ENCODE results near the gene FXYD4. TPM values are rescaled to one million over a fixed set of nuclear protein-coding genes. Genes with fewer than 3 reads are reported as not detected.

The FXYD4 gene
- total RNA-seq, 2 experiments from 2014 or later, result not detected

GRCh38 chr10:43393606-43394360, 22.3 kb downstream of the FXYD4 start:
- CTCF ChIA-PET, result interaction anchor here (1.1 to 3.7 kb wide), 3 partner anchors 9 to 67 kb away, joined by 3 to 11 read pairs (median 5); partner anchors contain the start of gene HNRNPF
- Mint-ChIP-seq H3K4me3 (peak overlapping the region; percentile 91), H3K36me3 (ENCODE audit: low read depth) (peaks cover 92% of the 10 kb centered on the region), H3K4me1 (peaks cover 73% of the 10 kb centered on the region), H3K27ac (peak overlapping the region; percentile 51), H3K9me3 (no peaks in the 10 kb centered on the region), H3K27me3 (no peaks in the 10 kb centered on the region)
- DNase-seq, result no peak
- POLR2A ChIA-PET, result interaction anchor here (0.7 to 8.1 kb wide), 10 partner anchors 10 to 100 kb away, joined by 3 to 192 read pairs (median 9); partner anchors contain the start of genes HNRNPF and ZNF487

DNA sequence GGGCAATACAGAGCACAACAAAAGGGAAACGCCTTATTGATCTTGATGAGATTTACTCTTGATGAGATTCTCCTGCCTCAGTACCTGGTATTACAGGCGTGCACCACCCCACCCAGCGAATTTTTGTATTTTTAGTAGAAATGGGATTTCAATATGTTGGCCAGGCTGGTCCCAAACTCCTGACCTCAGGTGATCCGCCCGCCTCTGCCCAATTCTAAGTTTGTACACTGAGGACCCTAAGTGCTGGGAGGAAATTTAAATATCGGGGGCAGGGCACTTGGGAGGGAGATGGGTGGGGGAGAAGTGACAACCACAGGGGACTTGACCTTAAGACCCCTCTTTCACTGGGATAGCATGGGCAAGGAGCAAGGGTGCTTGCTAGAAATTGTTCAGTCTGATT, 23.4 kb downstream of the FXYD4 start:
- H3K27ac Mint-ChIP-seq, result peak overlapping the region; percentile 88
- CTCF ChIA-PET, result interaction anchor here (0.6 to 3.7 kb wide), 4 partner anchors 8 to 15 kb away, joined by 3 to 11 read pairs (median 5); partner anchors contain the start of gene HNRNPF
- peak overlapping the region; percentile 91 for H3K4me3 Mint-ChIP-seq
- no peak for DNase-seq
- POLR2A ChIA-PET, result interaction anchor here (1.2 to 8.1 kb wide), 9 partner anchors 9 to 256 kb away, joined by 4 to 192 read pairs (median 37); partner anchors contain the start of genes CSGALNACT2, HNRNPF and ZNF487
- peaks cover 76% of the 10 kb centered on the region for H3K4me1 Mint-ChIP-seq
- no peaks in the 10 kb centered on the region for H3K9me3 Mint-ChIP-seq
- no peaks in the 10 kb centered on the region for H3K27me3 Mint-ChIP-seq
- H3K36me3 Mint-ChIP-seq (ENCODE audit: low read depth), result peaks cover 90% of the 10 kb centered on the region

- H3K4me1 Mint-ChIP-seq, result peaks cover 76% of the 10 kb centered on the region
- no peaks in the 10 kb centered on the region for H3K9me3 Mint-ChIP-seq
- DNase-seq, result peak; percentile 55
- no peaks in the 10 kb centered on the region for H3K27me3 Mint-ChIP-seq
- peak overlapping the region; percentile 88 for H3K27ac Mint-ChIP-seq
- CTCF ChIA-PET, result interaction anchor here (0.8 to 3.7 kb wide), 7 partner anchors 8 to 102 kb away, joined by 3 to 11 read pairs (median 4); partner anchors contain the start of gene HNRNPF
- H3K4me3 Mint-ChIP-seq, result peak overlapping the region; percentile 91
- H3K36me3 Mint-ChIP-seq (ENCODE audit: low read depth), result peaks cover 88% of the 10 kb centered on the region
- POLR2A ChIA-PET, result interaction anchor here (0.7 to 8.1 kb wide), 22 partner anchors 8 to 275 kb away, joined by 3 to 192 read pairs (median 6); partner anchors contain the start of genes CSGALNACT2, HNRNPF, ZNF239 and ZNF487
Measured at GRCh38 chr10:43395571-43396060, 24.2 kb downstream of the FXYD4 start.

GRCh38 chr10:43396061-43396927, 24.9 kb downstream of the FXYD4 start:
- peaks cover 76% of the 10 kb centered on the region for H3K4me1 Mint-ChIP-seq
- H3K9me3 Mint-ChIP-seq, result no peaks in the 10 kb centered on the region
- no peaks in the 10 kb centered on the region for H3K27me3 Mint-ChIP-seq
- peaks cover 88% of the 10 kb centered on the region for H3K36me3 Mint-ChIP-seq (ENCODE audit: low read depth)
- peak overlapping the region; percentile 91 for H3K4me3 Mint-ChIP-seq
- H3K27ac Mint-ChIP-seq, result peak overlapping the region; percentile 88
- CTCF ChIA-PET, result interaction anchor here (0.8 to 3.7 kb wide), 8 partner anchors 7 to 103 kb away, joined by 3 to 11 read pairs (median 4); partner anchors contain the start of gene HNRNPF
- peak; percentile 81 for DNase-seq
- POLR2A ChIA-PET, result interaction anchor here (0.6 to 8.1 kb wide), 27 partner anchors 8 to 276 kb away, joined by 3 to 192 read pairs (median 5); partner anchors contain the start of genes CSGALNACT2, HNRNPF, ZNF239 and ZNF487

GRCh38 chr10:43396928-43397624, 25.6 kb downstream of the FXYD4 start:
- Mint-ChIP-seq H3K27ac (peak overlapping the region; percentile 93), H3K9me3 (no peaks in the 10 kb centered on the region), H3K4me3 (peak overlapping the region; percentile 90), H3K36me3 (ENCODE audit: low read depth) (peaks cover 87% of the 10 kb centered on the region), H3K4me1 (peaks cover 76% of the 10 kb centered on the region), H3K27me3 (no peaks in the 10 kb centered on the region)
- ChIA-PET POLR2A (interaction anchor here (0.6 to 8.1 kb wide), 21 partner anchors 8 to 277 kb away, joined by 3 to 192 read pairs (median 6); partner anchors contain the start of genes CSGALNACT2, HNRNPF, ZNF239 and ZNF487), CTCF (interaction anchor here (1.0 to 3.7 kb wide), 4 partner anchors 11 to 104 kb away, joined by 3 to 11 read pairs (median 7); partner anchors contain the start of gene HNRNPF)
- DNase-seq, result peak; percentile 89

DNA sequence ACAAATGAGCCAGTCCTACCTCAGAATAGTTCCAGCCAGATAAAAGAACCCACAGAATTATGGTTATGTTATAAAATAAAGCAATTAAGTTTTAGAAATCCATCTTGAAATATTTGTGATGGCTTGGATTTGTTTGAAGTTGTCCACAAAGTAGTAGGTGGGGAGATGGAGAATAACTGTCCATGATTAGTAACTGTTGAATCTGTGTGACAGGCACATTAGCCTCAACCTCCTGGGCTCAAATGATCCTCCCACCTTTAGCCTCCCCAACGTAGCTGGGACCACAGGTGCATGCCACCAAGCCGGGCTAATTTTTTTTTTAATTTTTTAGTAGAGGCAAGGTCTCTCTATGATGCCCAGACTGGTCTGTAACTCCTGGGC, 27.5 kb downstream of the FXYD4 start:
- Mint-ChIP-seq H3K36me3 (ENCODE audit: low read depth) (peaks cover 86% of the 10 kb centered on the region), H3K27ac (peak overlapping the region; percentile 93), H3K4me1 (peaks cover 74% of the 10 kb centered on the region), H3K4me3 (peak overlapping the region; percentile 90), H3K27me3 (no peaks in the 10 kb centered on the region), H3K9me3 (no peaks in the 10 kb centered on the region)
- ChIA-PET CTCF (interaction anchor here (1.0 to 1.5 kb wide), 3 partner anchors 9 to 62 kb away, joined by 4 to 6 read pairs (median 4); no protein-coding TSS in a partner anchor), POLR2A (interaction anchor here (0.8 to 8.1 kb wide), 8 partner anchors 8 to 260 kb away, joined by 3 to 192 read pairs (median 34); partner anchors contain the start of genes CSGALNACT2, HNRNPF and ZNF487)
- no peak for DNase-seq

DNA sequence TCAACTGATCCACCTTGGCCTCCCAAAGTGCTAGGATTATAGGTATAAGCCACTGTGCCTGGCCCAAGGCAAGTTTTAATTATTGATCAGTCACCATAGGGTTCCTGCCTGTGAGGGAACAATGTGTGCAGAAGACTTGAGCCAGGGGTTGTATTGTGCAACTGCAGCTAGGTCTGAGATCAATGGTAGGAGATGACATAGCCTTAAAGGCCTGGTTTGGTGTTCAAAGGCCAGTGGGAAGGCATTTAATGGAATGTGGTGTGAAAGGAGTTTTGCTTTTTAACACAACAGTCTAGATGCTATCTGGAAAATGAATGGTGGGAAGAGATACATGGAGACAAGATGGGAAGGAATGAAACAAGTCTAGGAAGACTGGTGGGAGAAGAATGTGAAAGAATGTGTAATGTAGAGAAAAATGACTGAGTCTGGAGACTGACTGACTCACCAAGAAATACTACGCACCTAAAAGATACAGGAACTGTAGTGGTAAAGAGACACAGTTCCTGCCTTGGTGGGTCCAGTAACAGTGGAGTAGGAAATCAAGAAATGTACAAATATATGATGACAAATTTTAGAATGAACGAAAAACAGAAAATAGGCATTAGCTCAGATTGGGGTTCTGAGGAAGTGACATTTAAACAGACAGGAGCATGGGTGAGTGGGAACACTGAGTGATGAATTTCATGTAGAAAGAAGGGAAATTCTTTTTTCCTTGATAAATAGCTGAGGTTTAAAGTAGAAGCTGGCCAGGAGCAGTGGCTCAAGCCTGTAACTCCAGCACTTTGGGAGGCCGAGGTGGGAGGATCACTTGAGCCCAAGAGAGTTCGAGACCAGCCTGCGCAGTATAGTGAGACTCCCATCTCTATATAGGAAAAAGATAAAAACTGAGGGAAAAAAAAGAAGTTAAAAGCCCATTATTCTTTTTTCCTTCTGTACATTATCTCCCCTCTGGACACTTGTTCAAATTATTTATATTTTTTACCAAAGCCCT, 28.2 kb downstream of the FXYD4 start:
- Mint-ChIP-seq H3K27ac (peak overlapping the region; percentile 93), H3K9me3 (no peaks in the 10 kb centered on the region), H3K27me3 (no peaks in the 10 kb centered on the region), H3K4me3 (peak overlapping the region; percentile 61), H3K36me3 (ENCODE audit: low read depth) (peaks cover 86% of the 10 kb centered on the region), H3K4me1 (peaks cover 72% of the 10 kb centered on the region)
- ChIA-PET CTCF (interaction anchor here (0.7 to 1.6 kb wide), 6 partner anchors 8 to 62 kb away, joined by 3 to 5 read pairs (median 4); no protein-coding TSS in a partner anchor), POLR2A (interaction anchor here (0.8 to 8.1 kb wide), 10 partner anchors 7 to 261 kb away, joined by 3 to 192 read pairs (median 16); partner anchors contain the start of genes CSGALNACT2, HNRNPF and ZNF487)
- no peak for DNase-seq

DNA sequence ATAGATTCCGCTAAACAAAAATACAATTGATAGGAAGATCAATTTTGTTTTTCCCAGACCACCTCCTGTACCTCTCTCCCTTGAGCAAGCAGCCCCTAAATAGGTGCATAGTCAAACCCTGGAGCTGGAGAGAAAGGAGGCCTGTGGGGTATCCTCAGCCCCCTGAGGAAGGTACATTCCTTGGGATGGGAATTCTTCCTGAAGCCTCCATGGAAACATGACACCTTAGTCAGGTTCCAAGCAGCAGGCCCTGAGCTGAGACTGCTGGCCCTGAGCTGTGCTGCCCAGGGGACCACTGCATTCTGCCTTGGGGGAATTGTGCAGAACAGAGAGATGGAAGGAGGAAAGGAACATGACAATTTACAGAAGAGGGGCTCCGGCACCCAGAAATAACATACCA, 30.2 kb downstream of the FXYD4 start:
- Mint-ChIP-seq H3K36me3 (ENCODE audit: low read depth) (peaks cover 86% of the 10 kb centered on the region), H3K27ac (peak overlapping the region; percentile 93), H3K9me3 (no peaks in the 10 kb centered on the region), H3K4me3 (peak overlapping the region; percentile 86), H3K4me1 (peaks cover 62% of the 10 kb centered on the region), H3K27me3 (no peaks in the 10 kb centered on the region)
- no peak for DNase-seq
- ChIA-PET POLR2A (interaction anchor here (0.7 to 7.6 kb wide), 7 partner anchors 11 to 263 kb away, joined by 4 to 136 read pairs (median 6); partner anchors contain the start of genes CSGALNACT2, HNRNPF and ZNF487), CTCF (interaction anchor here (1.5 to 1.6 kb wide), 3 partner anchors 8 to 60 kb away, joined by 4 to 5 read pairs (median 5); no protein-coding TSS in a partner anchor)

DNA sequence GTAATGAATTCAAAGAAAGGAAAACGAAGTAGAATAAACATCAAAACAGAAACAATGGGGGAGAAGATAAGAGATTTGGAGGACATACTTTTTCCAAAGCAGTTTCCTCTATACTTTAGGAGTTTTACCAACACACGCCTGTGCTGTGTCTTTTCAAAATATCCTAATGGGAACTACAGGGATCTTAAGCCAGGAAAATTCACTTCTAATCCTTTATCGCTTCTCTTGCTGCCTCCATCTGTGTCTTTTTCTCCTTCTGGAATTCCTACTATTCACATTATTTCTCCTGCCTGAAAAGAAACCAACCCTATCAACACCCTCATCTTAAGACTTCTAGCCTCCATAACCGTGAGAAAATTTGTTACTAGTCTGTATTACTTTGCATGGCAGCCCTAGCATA, 30.7 kb downstream of the FXYD4 start:
- peaks cover 85% of the 10 kb centered on the region for H3K36me3 Mint-ChIP-seq (ENCODE audit: low read depth)
- POLR2A ChIA-PET, result interaction anchor here (0.7 to 1.5 kb wide), 3 partner anchors 16 to 34 kb away, joined by 4 to 6 read pairs (median 6); partner anchors contain the start of gene ZNF487

GRCh38 chr10:43402880-43403452, 31.5 kb downstream of the FXYD4 start:
- no peak for DNase-seq
- CTCF ChIA-PET, result interaction anchor here (0.6 to 1.3 kb wide), 4 partner anchors 7 to 46 kb away, joined by 3 read pairs; no protein-coding TSS in a partner anchor
- H3K27me3 Mint-ChIP-seq, result no peaks in the 10 kb centered on the region
- POLR2A ChIA-PET, result interaction anchor here (0.9 to 2.2 kb wide), 5 partner anchors 13 to 264 kb away, joined by 3 to 10 read pairs (median 5); no protein-coding TSS in a partner anchor
- H3K9me3 Mint-ChIP-seq, result no peaks in the 10 kb centered on the region
- H3K36me3 Mint-ChIP-seq (ENCODE audit: low read depth), result peaks cover 83% of the 10 kb centered on the region
- H3K4me3 Mint-ChIP-seq, result peak overlapping the region; percentile 86
- peaks cover 60% of the 10 kb centered on the region for H3K4me1 Mint-ChIP-seq
- H3K27ac Mint-ChIP-seq, result peak overlapping the region; percentile 93

More for the DNA sequence above, 30.7 kb downstream of the FXYD4 start:
- CTCF ChIA-PET, result no interaction called here
- no peak for DNase-seq
- Mint-ChIP-seq H3K27me3 (no peaks in the 10 kb centered on the region), H3K9me3 (no peaks in the 10 kb centered on the region), H3K4me3 (peak overlapping the region; percentile 86), H3K4me1 (peaks cover 62% of the 10 kb centered on the region), H3K27ac (peak overlapping the region; percentile 93)

Data from activated CD4-positive, alpha-beta memory T cell treated with anti-CD3 and anti-CD28 coated beads, Interleukin-2, amount 10 ng/mL, durations not matched to agents 7 days and 5 days (primary cell).